ENCODE data around the gene OXNAD1.

DNA sequence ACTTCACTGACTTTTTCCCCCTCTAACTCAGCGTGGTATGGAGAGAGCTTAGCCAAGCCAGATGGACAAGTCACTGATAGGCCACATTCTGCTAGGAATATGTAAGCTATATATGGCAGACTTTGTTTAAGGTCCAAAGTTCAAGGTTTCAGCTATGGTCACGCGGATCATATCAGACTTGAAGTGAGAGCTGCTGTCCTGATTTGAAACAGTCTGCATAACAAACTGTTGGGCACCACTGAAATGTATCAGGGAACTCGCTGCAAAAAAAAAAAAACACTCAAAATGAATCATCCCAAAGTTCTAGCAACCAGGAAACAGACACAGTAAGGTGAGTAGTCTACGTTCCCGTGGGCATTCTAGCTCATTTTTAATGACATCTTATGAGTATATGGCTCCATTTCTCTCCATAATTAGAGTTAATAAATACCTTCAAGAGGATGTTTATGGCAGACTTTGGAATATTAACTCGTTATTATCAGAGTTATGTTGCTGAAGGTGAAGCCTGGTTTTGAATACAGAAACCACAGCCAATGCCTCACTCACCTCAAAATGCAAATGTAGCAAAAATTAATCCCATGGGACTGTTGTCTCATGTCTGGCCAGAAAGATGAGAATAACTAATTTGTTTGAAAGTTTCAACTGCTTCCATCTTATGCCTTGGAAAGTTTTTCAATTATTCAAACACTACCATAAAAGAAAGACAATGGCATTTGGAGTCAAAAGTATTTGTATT lies 12.6 kb upstream of the OXNAD1 start:
- TF ChIP-seq CTCF (IDR thresholded peaks at IDR 0.05): no peak
- no peak for TF ChIP-seq POLR2A (IDR thresholded peaks at IDR 0.05)
